SK-N-SH treated with all-trans-retinoic acid at 6 μM for 48 hours (cell line): Measurements from ENCODE around the gene SBK1.

Experiments
- ATAC-seq: fragments of 200-7000 bp; cut with Tn5 transposase; 3 replicates; pipeline ENCODE4 v1.9.1; 2020; ENCODE audit warnings: mild to moderate bottlenecking, moderate library complexity
- CREB5 ChIP-seq: fragments of 250-450 bp; sonication (Bioruptor Pico); IDR thresholded peaks from 2 replicates; pipeline ENCODE4 v1.5.1; 2020; ENCODE audit warnings: low read depth, mild to moderate bottlenecking, moderate library complexity
- CSDC2 ChIP-seq: fragments of 250-450 bp; sonication (Bioruptor Pico); IDR thresholded peaks from 2 replicates; pipeline ENCODE4 v1.5.0; 2020; ENCODE audit warnings: mild to moderate bottlenecking, moderate library complexity
- CSRNP3 ChIP-seq: fragments of 250-450 bp; sonication (Bioruptor Pico); IDR thresholded peaks from 2 replicates; pipeline ENCODE4 v1.5.1; 2021; ENCODE audit warnings: mild to moderate bottlenecking, moderate library complexity
- ESRRG ChIP-seq: fragments of 250-450 bp; sonication (Bioruptor Pico); IDR thresholded peaks from 2 replicates; pipeline ENCODE4 v1.6.1; 2021; ENCODE audit warnings: mild to moderate bottlenecking
- GLIS3 ChIP-seq: fragments of 250-450 bp; sonication (Bioruptor Pico); IDR thresholded peaks from 2 replicates; pipeline ENCODE4 v1.5.0; 2020; ENCODE audit warnings: mild to moderate bottlenecking, moderate library complexity
- ISL1 ChIP-seq: fragments of 250-450 bp; sonication (Bioruptor Pico); IDR thresholded peaks from 2 replicates; pipeline ENCODE4 v2.1.2; 2022; ENCODE audit warnings: mild to moderate bottlenecking, moderate library complexity
- OSR1 ChIP-seq: fragments of 250-450 bp; sonication (Bioruptor Pico); IDR thresholded peaks from 2 replicates; pipeline ENCODE4 v1.8.0; 2022; ENCODE audit warnings: moderate library complexity, mild to moderate bottlenecking, inconsistent platforms
- PATZ1 ChIP-seq: fragments of 250-450 bp; sonication (Bioruptor Pico); IDR thresholded peaks from 2 replicates; pipeline ENCODE4 v1.8.0; 2020; ENCODE audit warnings: mild to moderate bottlenecking, moderate library complexity, borderline replicate concordance
- PPARA ChIP-seq: fragments of 250-450 bp; sonication (Bioruptor Pico); IDR thresholded peaks from 2 replicates; pipeline ENCODE4 v1.5.0; 2020; ENCODE audit warnings: mild to moderate bottlenecking, borderline replicate concordance
- TCF4 ChIP-seq: fragments of 250-450 bp; sonication (Bioruptor Pico); IDR thresholded peaks from 2 replicates; pipeline ENCODE4 v1.8.0; 2021; ENCODE audit warnings: mild to moderate bottlenecking, moderate library complexity, borderline replicate concordance
- TOX ChIP-seq: fragments of 250-450 bp; sonication (Bioruptor Pico); IDR thresholded peaks from 2 replicates; pipeline ENCODE4 v1.8.0; 2021; ENCODE audit warnings: mild to moderate bottlenecking, moderate library complexity, borderline replicate concordance
- TSHZ2 ChIP-seq: fragments of 250-450 bp; sonication (Bioruptor Pico); IDR thresholded peaks from 2 replicates; pipeline ENCODE4 v1.5.0; 2020; ENCODE audit warnings: mild to moderate bottlenecking, moderate library complexity
- ZC3H10 ChIP-seq: fragments of 250-450 bp; sonication (Bioruptor Pico); IDR thresholded peaks from 2 replicates; pipeline ENCODE4 v1.5.1; 2021; ENCODE audit warnings: mild to moderate bottlenecking, moderate library complexity
- ZFP3 ChIP-seq: fragments of 250-450 bp; sonication (Bioruptor Pico); IDR thresholded peaks from 2 replicates; pipeline ENCODE4 v1.5.0; 2020; ENCODE audit warnings: mild to moderate bottlenecking, moderate library complexity
- ZNF565 ChIP-seq: fragments of 450-650 bp; formaldehyde crosslinking; conservative IDR thresholded peaks from 2 replicates; pipeline ENCODE4 v1.5.0; 2020; ENCODE audit warnings: low read depth, mild to moderate bottlenecking, moderate library complexity
- ZNF70 ChIP-seq: fragments of 450-650 bp; formaldehyde crosslinking; IDR thresholded peaks from 2 replicates; pipeline ENCODE4 v1.5.0; 2020; ENCODE audit warnings: mild to moderate bottlenecking, moderate library complexity
- ZNF8 ChIP-seq: fragments of 450-650 bp; formaldehyde crosslinking; IDR thresholded peaks from 2 replicates; pipeline ENCODE4 v1.5.0; 2020; ENCODE audit warnings: mild to moderate bottlenecking, moderate library complexity

The SBK1 gene

GRCh38 chr16:28300327-28300726, 8.0 kb downstream of the SBK1 start:
- no peak for ATAC-seq
- TF ChIP-seq CSDC2 = no peak
- TF ChIP-seq, all 23 proteins: peak for 0

- TF ChIP-seq OSR1 (CRISPR knock-in tag) (no peak), GLIS3 (CRISPR knock-in tag) (no peak), ZNF8 (CRISPR knock-in tag) (no peak), ZC3H10 (CRISPR knock-in tag) (no peak), ZNF565 (CRISPR knock-in tag) (no peak), ZNF70 (CRISPR knock-in tag) (no peak), ESRRG (CRISPR knock-in tag) (no peak), TSHZ2 (CRISPR knock-in tag) (no peak), CSDC2 (no peak), CSRNP3 (CRISPR knock-in tag) (no peak), TOX (CRISPR knock-in tag) (no peak), CREB5 (CRISPR knock-in tag) (no peak), ISL1 (no peak), ZFP3 (no peak), TCF4 (CRISPR knock-in tag) (no peak)
These were observed 8.8 kb downstream of the SBK1 start for GRCh38 chr16:28301154-28301553.

GRCh38 chr16:28301620-28302019, 9.3 kb downstream of the SBK1 start:
- no peak for ATAC-seq

More at GRCh38 chr16:28301154-28301553, 8.8 kb downstream of the SBK1 start:
- ATAC-seq = no peak

GRCh38 chr16:28303132-28303531, 10.8 kb downstream of the SBK1 start:
- no peak for TF ChIP-seq ZFP3
- no peak for TF ChIP-seq CSDC2
- no peak for TF ChIP-seq CSRNP3 (CRISPR knock-in tag)
- no peak for TF ChIP-seq ZNF565 (CRISPR knock-in tag)
- no peak for TF ChIP-seq GLIS3 (CRISPR knock-in tag)
- no peak for TF ChIP-seq ESRRG (CRISPR knock-in tag)
- TF ChIP-seq ZC3H10 (CRISPR knock-in tag) = no peak
- no peak for TF ChIP-seq TSHZ2 (CRISPR knock-in tag)
- TF ChIP-seq OSR1 (CRISPR knock-in tag) = no peak
- TF ChIP-seq ZNF70 (CRISPR knock-in tag) = no peak
- no peak for TF ChIP-seq PPARA (CRISPR knock-in tag)
- TF ChIP-seq PATZ1 = no peak
- no peak for TF ChIP-seq TCF4 (CRISPR knock-in tag)
- ATAC-seq = no peak

More at GRCh38 chr16:28301620-28302019, 9.3 kb downstream of the SBK1 start:
- no peak for TF ChIP-seq CSDC2
- TF ChIP-seq OSR1 (CRISPR knock-in tag) = no peak
- TF ChIP-seq, all 23 proteins: peak for 0
